ENCODE measurements around the gene STAT5A. TPM values are rescaled to one million over a fixed set of nuclear protein-coding genes. Genes with fewer than 3 reads are reported as not detected.

The STAT5A gene
- total and polyA plus RNA-seq, 2 experiments from 2014 or later = 2.3 to 18.1 TPM

DNA sequence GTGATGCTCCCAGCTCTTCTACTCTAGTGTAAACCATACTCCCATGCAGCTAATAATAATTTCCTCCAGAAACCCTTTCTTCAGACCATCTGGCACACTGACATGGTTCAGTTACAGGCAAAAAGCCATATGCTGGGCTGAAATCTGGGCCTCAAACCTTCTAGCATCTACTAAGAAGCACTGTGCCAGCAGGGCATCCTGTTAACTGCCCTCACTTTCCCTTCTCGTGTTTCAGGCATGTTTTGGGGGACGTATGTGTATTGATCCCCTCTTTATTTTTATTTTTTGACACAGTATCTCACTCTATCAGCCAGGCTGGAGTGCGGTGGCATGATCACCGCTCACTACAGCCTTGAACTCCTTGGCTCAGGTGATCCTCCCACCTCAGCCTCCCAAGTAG lies 33.3 kb downstream of the STAT5A start:
- no peaks in the 10 kb centered on the region; the same call in 2 of the 3 replicates for H3K9me3 Mint-ChIP-seq
- H3K36me3 Mint-ChIP-seq (ENCODE audit: low read depth) = peaks cover 75% of the 10 kb centered on the region
- peaks cover 21% of the 10 kb centered on the region for H3K36me3 ChIP-seq (ENCODE audit: insufficient read depth)
- H3K4me3 ChIP-seq = no peak overlapping the region
- ATAC-seq (no peak), DNase-seq (ENCODE audit: low spot score) (no peak)
- no peaks in the 10 kb centered on the region for H3K27me3 ChIP-seq (ENCODE audit: insufficient read depth)
- no peaks in the 10 kb centered on the region for H4K20me1 ChIP-seq (replicated peaks; ENCODE audit: insufficient read depth)
- H3F3A ChIP-seq (replicated peaks; ENCODE audit: low read depth) = peaks cover 18% of the 10 kb centered on the region
- H3K9me2 ChIP-seq (ENCODE audit: insufficient read depth) = no peaks in the 10 kb centered on the region
- no peak overlapping the region for H3K4me2 ChIP-seq
- H2AFZ ChIP-seq = no peak overlapping the region
- peaks cover 15% of the 10 kb centered on the region for H3K4me1 Mint-ChIP-seq
- no peak overlapping the region for H3K4me3 Mint-ChIP-seq
- H3K27me3 Mint-ChIP-seq (ENCODE audit: insufficient read depth, low read depth, poor library complexity) = peaks cover 2% of the 10 kb centered on the region
- no peaks in the 10 kb centered on the region for H3K79me2 ChIP-seq (replicated peaks; ENCODE audit: insufficient read depth)
- H3K27ac Mint-ChIP-seq = no peak overlapping the region
- no peak for TF ChIP-seq ZNF114 (CRISPR knock-in tag; IDR thresholded peaks at IDR 0.05)
- TF ChIP-seq ZNF462 (CRISPR knock-in tag; IDR thresholded peaks at IDR 0.05) = no peak
- no peak for TF ChIP-seq ZNF331 (CRISPR knock-in tag; IDR thresholded peaks at IDR 0.05; ENCODE audit: low read depth)
- no peak for TF ChIP-seq ETS1 (IDR thresholded peaks at IDR 0.05)
- no peak for TF ChIP-seq NANOG (IDR thresholded peaks at IDR 0.05; ENCODE audit: borderline replicate concordance)
- no peak for TF ChIP-seq STAT1 (IDR thresholded peaks at IDR 0.05; ENCODE audit: unreplicated experiment)
- no peak for TF ChIP-seq JUNB (IDR thresholded peaks at IDR 0.05; ENCODE audit: unreplicated experiment)
- TF ChIP-seq EZH2 (IDR thresholded peaks at IDR 0.05; ENCODE audit: low read depth, unreplicated experiment) = no peak
- no peak for TF ChIP-seq POLR2AphosphoS5 (IDR thresholded peaks at IDR 0.05; ENCODE audit: low read depth)
- no peak for TF ChIP-seq EZH2phosphoT487 (IDR thresholded peaks at IDR 0.05; ENCODE audit: unreplicated experiment)
- H3K4me1 ChIP-seq (ENCODE audit: insufficient read depth) = peaks cover 5% of the 10 kb centered on the region; the same call in 1 of the 2 replicates
- H3K27ac ChIP-seq (ENCODE audit: low read depth) = no peak overlapping the region

Measured in GM23338 (cell line).